Bronchial epithelial cell (primary cell): ENCODE results near the gene DARS1. TPM values are rescaled to one million over a fixed set of nuclear protein-coding genes. Genes with fewer than 3 reads are reported as not detected.
A peak's percentile ranks its signal among the peaks of the same experiment; 100 is the strongest.

Source experiments
- DNase-seq: peaks from one replicate; pipeline ENCODE4 v3.0.0-alpha.2; 2010; ENCODE audit warnings: low read depth
- FAIRE-seq: peaks from 2 replicates; lab custom pipeline; 2011; peaks lifted over from hg19 to GRCh38; lab: Jason Lieb, UNC
- H3K27me3 ChIP-seq: 2 replicates; pipeline ENCODE4 v1.5.1; 2011; ENCODE audit warnings: low read length; ENCODE audit not compliant: control insufficient read depth, insufficient read depth
- H3K36me3 ChIP-seq: 2 replicates; pipeline ENCODE4 v1.5.1; 2011; ENCODE audit warnings: low read length; ENCODE audit not compliant: control insufficient read depth, insufficient read depth
- H3K4me3 ChIP-seq: 2 replicates; pipeline ENCODE4 v1.5.1; 2011; ENCODE audit warnings: mild to moderate bottlenecking, low read depth, low read length, control low read depth
- CTCF ChIP-seq: IDR thresholded peaks from 2 replicates; pipeline ENCODE4 v1.5.1; 2011; ENCODE audit warnings: mild to moderate bottlenecking, moderate library complexity, low read length, control low read depth, inconsistent platforms; ENCODE audit not compliant: insufficient read depth, severe bottlenecking
- total RNA-seq: library from RNA; depleted of rRNA; stranded (reverse); fragments of >200 nt; gene quantifications from 2 replicates; pipeline ENCODE4 v1.2.1, GENCODE V29; 2014

The DARS1 gene
- total RNA-seq, 1 donor from 2014 or later = 111 TPM

- Histone ChIP-seq H3K4me3 (no peak overlapping the region), H3K27me3 (no peaks in the 10 kb centered on the region), H3K36me3 (no peaks in the 10 kb centered on the region)
- DNase-seq (no peak), FAIRE-seq (no peak)
- no peak for TF ChIP-seq CTCF
Measured at GRCh38 chr2:136008205-136008865, 22.9 kb upstream of the DARS1 start.

GRCh38 chr2:136006658-136007057 lies 21.2 kb upstream of the DARS1 start:
- H3K36me3 ChIP-seq = no peaks in the 10 kb centered on the region
- TF ChIP-seq CTCF = no peak
- DNase-seq = peak; percentile 19
- H3K4me3 ChIP-seq = no peak overlapping the region
- no peaks in the 10 kb centered on the region for H3K27me3 ChIP-seq
- no peak for FAIRE-seq

- DNase-seq (no peak), FAIRE-seq (no peak)
- Histone ChIP-seq H3K36me3 (no peaks in the 10 kb centered on the region), H3K4me3 (no peak overlapping the region), H3K27me3 (no peaks in the 10 kb centered on the region)
- no peak for TF ChIP-seq CTCF
Measured at GRCh38 chr2:136005462-136006196, 20.2 kb upstream of the DARS1 start.

- H3K36me3 ChIP-seq = no peaks in the 10 kb centered on the region
- H3K27me3 ChIP-seq = no peaks in the 10 kb centered on the region
- no peak for TF ChIP-seq CTCF
- FAIRE-seq = no peak
- no peak for DNase-seq
- no peak overlapping the region for H3K4me3 ChIP-seq
Measured at GRCh38 chr2:136004965-136005364, 19.5 kb upstream of the DARS1 start.

GRCh38 chr2:136001131-136001530 lies 15.7 kb upstream of the DARS1 start:
- Histone ChIP-seq H3K27me3 (no peaks in the 10 kb centered on the region), H3K4me3 (no peak overlapping the region), H3K36me3 (no peaks in the 10 kb centered on the region)
- DNase-seq (no peak), FAIRE-seq (no peak)
- no peak for TF ChIP-seq CTCF
